Measurements from ENCODE around the gene KAT2B.
A peak's percentile ranks its signal among the peaks of the same experiment; 100 is the strongest.
"Not testable (repeated sequence)": the region's sequence is repeated elsewhere in the genome, so short reads cannot be mapped to it uniquely, and the experiment has no call there.

Gene KAT2B

GRCh38 chr3:20039765-20040547 is at the start of gene KAT2B:
Gene KAT2B, plus strand, starts transcription at chr3:20040446. Its CDS starts 32 bp downstream, at chr3:20040478.
- DNase-seq, result peak; percentile 93

GRCh38 chr3:19994796-19995195 is 45.5 kb upstream of the KAT2B start:
- no peak for DNase-seq

DNA sequence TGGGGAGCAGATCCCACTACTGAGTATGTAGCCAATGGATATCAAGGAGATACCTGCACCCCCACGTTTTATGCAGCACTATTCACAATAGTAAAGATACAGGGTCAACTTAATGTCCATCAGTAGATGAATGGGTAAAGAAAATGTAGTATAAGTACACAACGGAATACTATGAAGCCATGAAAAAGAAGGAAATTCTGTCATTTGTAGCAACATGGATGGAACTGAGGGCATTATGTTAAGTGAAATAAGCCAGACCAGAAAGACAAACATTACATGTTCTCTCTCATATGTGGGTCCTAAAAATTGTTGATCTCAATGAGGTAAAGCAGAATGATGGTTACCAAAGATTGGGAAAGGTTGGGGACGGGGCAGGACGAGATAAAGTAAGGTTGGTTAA is 42.7 kb upstream of the KAT2B start:
- DNase-seq, result no peak

- no peak for DNase-seq
These were observed 38.3 kb upstream of the KAT2B start for GRCh38 chr3:20001932-20002331.

DNA sequence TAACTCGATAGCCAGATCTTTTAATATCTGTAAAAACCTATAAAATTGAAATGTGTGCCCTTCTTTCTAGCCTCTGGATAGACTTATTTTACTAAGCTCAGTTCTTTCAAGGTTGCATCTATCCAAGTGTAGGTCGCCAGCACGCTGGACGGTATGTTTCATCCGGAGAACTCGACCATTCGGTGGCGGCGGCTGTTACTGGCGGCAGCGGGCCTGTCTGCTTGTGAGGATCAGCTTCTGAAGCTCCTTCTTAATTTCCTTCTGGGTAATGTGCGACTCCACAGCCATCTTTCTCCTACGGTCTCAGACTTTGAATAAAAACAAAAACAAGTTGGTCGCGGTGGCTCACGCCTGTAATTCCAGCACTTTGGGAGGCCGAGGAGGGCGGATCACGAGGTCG is 32.3 kb upstream of the KAT2B start:
- no peak for DNase-seq

- no peak for DNase-seq
These were observed 31.6 kb upstream of the KAT2B start for GRCh38 chr3:20008646-20009045.

DNA sequence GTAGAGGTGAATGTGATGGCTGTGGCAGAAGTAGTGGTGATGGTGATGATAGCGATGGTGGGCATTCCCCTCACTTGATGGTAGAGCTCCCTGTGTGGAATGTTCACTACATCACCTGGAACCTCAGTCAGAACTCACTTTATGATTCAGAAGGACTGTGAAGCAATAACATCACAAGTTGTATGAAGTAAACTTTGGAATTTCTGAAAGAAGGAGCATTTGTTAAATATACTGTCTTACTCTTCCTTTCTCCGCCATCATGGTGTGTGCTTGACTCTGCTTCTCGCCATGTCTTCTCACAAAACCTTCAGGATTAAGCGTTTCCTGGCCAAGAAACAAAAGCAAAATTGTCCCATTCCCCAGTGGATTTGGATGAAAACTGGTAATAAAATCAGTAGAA is 28.1 kb upstream of the KAT2B start, which contains the start of gene PP2D1:
Gene PP2D1 (minus strand): TSS at position 101 of the 400 bp plus-strand sequence. CDS start 192 bp downstream, outside the sequence.
- DNase-seq, result no peak

DNA sequence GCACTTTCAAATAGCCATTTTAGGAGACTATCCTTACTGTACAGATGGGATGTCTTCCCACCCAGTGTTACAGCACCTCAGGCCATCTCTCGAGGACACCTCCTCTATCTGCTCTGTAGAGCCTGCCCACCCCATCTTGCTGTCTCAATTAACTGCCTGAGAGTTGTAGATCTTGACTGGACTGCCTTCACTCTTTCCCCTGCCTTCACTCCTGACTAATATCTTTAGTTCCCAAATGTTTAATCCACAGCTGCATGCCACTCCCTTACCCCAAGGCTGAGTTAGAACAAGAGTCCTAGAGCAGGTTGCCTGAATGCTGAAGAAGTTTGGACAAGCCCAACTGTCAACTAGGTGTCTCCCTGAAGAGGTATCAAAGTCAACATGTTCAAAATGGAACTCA is 26.9 kb upstream of the KAT2B start:
- DNase-seq, result no peak

GRCh38 chr3:20015525-20015924 is 24.7 kb upstream of the KAT2B start:
- no peak for DNase-seq

DNA sequence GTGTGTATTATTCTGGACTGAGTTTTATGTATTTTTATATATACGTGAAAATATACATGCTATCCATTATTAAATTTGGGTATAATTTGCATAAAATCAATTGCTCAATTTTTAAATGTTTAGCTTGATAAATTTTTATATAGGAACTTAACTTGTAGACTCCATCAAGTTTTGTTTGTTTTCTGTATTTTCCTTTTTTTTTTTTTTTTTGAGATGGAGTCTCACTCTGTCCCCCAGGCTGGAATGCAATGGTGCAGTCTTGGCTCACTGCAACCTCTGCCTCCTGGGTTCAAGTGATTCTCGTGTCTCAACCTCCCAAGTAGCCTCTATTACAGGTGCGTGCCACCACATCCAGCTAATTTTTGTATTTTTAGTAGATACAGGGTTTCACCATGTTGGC is 24.2 kb upstream of the KAT2B start:
- not testable (repeated sequence) for DNase-seq

DNA sequence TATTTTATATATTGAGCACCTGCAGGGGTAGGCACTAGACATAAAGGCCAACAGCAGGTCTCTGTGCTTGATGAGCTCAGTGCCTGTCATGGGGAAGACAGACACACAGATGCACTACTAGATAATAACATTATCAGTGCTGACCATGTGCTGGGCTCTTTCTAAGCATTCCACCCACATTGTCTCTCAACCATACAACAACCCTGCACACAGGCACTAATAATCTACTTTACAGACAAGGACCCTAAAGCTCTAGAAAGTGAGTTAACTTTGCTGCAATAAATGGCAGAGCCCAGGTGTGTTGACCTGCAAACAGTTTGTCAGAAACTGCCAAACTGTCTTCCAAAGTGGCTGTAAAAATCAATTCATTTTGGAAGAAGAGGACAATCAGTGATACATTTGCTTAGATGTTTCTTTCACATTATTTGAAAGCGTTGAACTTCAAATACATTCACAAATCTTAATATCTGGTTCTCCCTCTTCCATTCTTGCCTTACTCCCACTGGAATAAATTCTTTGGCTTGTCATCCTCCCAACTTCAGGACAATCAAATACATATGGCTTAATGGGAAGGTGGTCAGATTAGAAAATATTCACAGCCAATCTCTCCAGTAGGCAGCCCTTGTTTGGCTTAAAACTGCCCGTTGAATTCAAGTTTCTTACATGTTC is 17.2 kb upstream of the KAT2B start:
- no peak for DNase-seq

DNA sequence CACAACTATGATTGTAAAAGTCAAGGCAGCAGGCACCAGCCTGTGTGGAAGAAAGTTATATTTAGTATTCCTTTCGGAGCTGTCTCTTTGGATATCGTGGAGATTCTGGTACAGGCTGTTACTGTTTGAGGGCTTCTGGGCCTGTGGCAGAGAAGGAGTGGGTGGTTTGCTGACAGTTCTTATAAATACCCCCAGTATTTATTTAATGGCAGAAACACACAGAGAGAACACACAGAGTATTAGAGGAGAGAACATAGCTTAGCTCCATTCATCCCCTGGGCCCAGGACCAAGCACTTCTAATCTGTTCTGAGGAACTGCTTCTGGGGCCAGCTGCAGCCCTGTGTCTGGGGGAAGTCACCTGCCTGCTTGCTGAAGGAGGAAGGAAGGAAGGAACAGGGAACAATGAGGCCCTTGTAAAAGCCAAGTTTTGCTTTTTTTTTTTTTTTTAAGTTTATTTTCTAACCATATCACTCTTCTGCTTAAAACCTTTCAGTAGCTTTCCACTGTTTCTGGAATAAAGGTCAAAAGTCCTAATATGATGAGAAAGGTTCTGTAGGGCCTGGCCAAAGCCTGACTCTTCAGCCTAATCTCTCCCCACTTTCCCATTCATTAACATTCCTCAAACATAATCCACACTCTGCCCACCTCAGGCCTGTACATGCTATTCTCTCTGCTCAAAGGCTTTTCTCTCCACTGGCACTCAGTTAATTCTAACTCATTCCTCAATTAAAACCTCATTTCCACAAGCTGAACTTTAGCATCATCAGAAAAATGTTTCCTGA is 16.4 kb upstream of the KAT2B start:
- DNase-seq, result peak; percentile 48

GRCh38 chr3:20027136-20027535 is 13.1 kb upstream of the KAT2B start:
- no peak for DNase-seq

GRCh38 chr3:20028905-20029331 is 11.3 kb upstream of the KAT2B start:
- peak; percentile 29 for DNase-seq

DNA sequence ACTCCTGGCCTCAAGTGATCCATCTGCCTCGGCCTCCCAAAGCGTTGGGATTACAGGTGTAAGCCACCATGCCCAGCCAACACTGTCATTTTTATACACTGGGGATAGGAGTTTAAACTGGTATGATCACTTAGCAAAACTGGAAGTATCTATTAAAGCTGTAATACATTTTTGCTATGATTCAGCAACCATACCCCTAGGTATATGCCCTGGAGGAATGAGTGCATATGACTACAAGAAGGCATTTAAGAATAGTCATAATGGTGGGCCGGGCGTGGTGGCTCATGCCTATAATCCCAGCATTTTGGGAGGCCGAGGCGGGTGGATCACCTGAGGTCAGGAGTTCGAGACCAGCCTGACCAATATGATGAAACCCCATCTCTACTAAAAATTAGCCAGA is 8.3 kb upstream of the KAT2B start:
- not testable (repeated sequence) for DNase-seq

DNA sequence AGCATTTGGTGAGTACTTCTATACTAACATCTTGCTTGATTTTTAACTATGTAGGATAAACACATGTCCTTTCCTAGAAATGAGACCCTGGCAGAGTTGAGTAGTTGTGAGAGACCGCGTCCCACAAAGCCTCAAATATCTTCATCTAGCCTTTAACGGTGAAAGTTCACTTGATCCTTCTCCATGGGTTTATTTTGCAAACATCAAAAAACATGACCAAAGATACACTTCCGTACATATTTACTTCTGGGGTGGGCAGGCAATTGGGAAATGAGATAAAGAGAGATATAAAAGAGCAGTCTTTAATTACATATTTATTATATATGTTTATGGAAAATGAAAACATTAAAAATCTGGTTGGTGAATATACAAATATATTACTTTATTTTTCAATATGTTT is 5.2 kb upstream of the KAT2B start:
- no peak for DNase-seq

DNA sequence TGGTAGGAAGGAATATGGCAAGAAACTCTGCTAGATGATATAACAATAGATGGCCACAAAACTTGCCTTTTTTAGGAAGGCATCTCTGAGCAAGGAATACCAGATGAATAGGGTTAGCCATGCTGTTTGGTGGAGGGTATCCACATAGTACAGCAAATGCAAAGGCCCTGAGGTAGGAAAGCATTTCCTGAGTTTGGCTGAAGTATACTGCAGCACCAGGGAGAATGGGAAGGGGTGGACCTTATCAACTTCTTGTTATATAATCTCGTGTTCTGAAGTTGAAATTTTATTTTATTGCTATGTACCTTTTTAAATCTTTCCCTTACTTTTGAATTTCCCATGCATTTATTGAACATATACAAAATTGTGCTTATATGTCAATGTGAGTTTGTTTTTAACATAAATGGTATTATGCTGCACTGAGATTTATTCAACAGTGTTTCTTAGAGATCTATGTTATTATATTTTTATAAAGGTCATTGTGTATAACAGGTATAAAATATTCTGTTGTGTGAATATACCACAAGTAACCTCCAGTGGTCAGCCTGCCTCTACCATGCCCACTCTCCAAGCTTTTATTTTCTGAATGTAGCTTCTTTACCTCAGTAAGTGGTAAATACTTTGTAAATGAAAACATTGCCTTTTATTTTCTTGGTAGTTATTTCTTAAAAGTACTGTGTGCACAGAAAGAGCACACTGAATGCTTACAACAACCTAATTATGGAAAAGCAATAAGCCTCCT is 2.8 kb upstream of the KAT2B start:
- no peak for DNase-seq

DNA sequence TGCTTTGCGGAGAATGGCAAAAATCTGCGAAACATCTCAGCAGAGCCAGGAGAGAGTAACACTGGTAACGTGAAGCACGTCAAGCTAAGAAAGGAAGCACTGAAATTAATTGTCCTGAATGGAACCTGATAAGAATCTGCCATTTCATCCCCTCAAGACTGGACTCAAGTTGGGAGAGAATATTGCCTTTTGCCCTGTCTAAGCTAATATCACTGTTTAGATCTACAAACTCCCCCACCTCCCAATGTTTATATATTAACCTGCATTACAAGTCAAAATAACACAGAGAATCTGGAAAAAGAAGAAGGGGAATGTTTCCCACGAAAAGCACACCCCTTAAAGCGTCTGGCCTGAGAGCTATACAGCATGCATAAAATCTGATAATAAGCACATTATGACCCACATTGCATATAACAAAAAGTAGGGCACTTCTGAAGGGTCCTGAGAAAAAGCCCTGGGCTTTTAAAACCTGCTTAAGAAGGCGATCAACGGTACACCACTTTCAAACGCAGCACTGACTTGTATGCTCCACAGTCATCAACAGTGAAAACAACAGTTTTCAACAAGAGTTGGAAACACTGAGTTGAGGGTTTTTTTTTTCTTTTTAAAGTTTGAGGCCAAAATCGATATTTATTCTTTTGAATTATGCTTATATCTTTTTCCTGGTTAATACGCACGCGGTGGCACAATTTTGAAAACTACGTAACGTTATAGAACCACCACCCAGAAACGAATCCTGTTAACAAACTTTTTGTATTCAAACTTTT is 1.4 kb upstream of the KAT2B start:
- peak; percentile 53 for DNase-seq

DNA sequence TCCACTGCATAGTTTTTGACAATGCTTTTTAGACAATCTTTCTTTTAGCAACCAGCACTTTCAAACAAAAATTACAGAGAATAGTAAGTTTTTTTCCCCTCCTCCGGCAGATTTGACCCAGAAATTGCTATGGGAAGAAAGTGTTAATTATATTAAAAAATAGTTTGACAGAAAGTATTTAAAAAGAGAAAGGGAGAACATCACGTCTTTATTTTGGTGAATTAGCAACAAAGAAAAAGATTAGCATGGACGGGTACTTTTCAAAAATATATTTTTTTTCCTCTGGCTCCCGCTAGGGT is 831 bp upstream of the KAT2B start:
- DNase-seq, result no peak

DNA sequence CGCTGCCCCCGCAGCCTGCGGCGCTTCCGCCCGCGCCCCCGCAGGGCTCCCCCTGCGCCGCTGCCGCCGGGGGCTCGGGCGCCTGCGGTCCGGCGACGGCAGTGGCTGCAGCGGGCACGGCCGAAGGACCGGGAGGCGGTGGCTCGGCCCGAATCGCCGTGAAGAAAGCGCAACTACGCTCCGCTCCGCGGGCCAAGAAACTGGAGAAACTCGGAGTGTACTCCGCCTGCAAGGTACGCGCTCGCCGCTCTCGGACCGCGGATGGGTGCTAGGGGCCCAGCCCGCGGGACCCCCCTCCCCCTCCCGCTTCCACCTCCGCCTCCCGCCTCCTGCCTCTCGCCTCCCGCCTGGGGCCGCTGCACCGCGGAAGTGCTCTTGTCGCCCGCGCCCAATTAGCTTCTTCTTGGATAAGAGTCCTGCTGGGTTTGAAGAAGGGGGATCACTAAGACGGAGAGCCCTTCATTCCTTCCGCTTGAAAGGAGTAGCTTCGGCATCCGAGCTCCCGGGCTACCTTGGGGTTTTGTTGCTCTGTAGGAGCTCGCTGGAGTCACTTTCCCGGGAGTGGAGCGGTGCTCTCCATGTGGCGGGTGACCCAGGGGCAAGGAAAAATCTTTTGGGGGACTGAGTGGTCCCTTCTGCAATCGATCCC is 426 bp downstream of the KAT2B start:
- DNase-seq, result peak; percentile 92

DNA sequence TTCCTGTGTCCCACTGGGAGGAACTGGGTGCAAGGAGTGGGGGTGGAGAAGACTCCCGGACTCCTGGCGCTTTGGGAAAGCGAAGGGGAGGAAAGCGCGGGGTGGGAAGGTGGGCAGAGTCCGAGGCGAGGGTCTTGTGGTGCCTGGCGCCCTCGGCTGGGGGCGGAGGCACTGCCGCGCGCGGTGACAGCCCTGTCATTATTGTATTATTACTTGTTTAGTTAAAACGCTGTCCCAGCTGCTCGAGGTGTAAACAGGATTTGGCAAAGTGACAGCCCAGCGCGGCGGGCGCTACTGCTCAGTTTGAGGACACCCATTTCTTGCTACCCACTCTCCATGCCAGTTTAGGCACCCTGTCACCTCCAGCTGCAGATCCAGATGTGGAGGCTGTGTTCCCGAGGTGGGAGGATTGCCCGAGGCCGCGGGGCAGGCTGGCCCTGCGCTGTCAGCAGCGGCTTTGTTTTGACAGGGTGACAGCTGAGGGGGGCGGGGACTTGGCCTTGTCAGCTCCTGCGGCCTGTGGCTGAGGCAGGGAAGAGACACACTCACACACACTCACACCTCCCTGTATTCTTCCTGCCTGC is 1.0 kb downstream of the KAT2B start:
- DNase-seq, result peak; percentile 91

All from eye (tissue), 1 donor.